ENCODE measurements around the gene SLC16A11.

- TF ChIP-seq POLR2A (IDR thresholded peaks at IDR 0.05; ENCODE audit: low read depth, low read length) (no peak), TAF1 (IDR thresholded peaks at IDR 0.05; ENCODE audit: borderline replicate concordance, low read depth, low read length) (no peak), POLR2AphosphoS5 (IDR thresholded peaks at IDR 0.05; ENCODE audit: low read depth, low read length) (no peak)
Measured at GRCh38 chr17:7084088-7084487, 40.2 kb upstream of the SLC16A11 start.
